OCI-LY1 (cell line): Measurements from ENCODE around the gene CACNG5.

Source experiments
- CTCF ChIP-seq: fragments of 200-600 bp; sonication (generic), shearing (Covaris generic); IDR thresholded peaks from 2 replicates; pipeline ENCODE4 v1.5.1; 2017; ENCODE audit warnings: mild to moderate bottlenecking, antibody characterized with exemption, low read length, moderate library complexity, mixed read lengths
- EZH2 ChIP-seq: fragments of 200-600 bp; sonication (generic), shearing (Covaris generic); IDR thresholded peaks from 2 replicates; pipeline ENCODE4 v1.8.0; 2017; ENCODE audit warnings: borderline replicate concordance, mixed run types, mild to moderate bottlenecking, antibody characterized with exemption, low read length, moderate library complexity, mixed read lengths

- TF ChIP-seq CTCF (no peak), EZH2 (no peak)
These were observed 82.0 kb downstream of the CACNG5 start for GRCh38 chr17:66916946-66917345.
